Colonic mucosa (tissue), 4 donors: Measurements from ENCODE around the gene CRISPLD2. TPM values are rescaled to one million over a fixed set of nuclear protein-coding genes. Genes with fewer than 3 reads are reported as not detected.

Experiments used
- DNase-seq: peaks from one replicate; pipeline ENCODE4 v3.0.0-alpha.2; 2020
- H3K27ac ChIP-seq: fragments of 200-600 bp; one replicate; pipeline ENCODE4 v1.8.0; 2021
- H3K27me3 ChIP-seq: fragments of 200-600 bp; one replicate; pipeline ENCODE4 v1.8.0; 2021
- H3K36me3 ChIP-seq: fragments of 200-600 bp; one replicate; pipeline ENCODE4 v1.8.0; 2021
- H3K4me1 ChIP-seq: fragments of 200-600 bp; one replicate; pipeline ENCODE4 v1.8.0; 2021; ENCODE audit warnings: mild to moderate bottlenecking
- H3K4me3 ChIP-seq: fragments of 200-600 bp; one replicate; pipeline ENCODE4 v1.8.0; 2021
- H3K9ac ChIP-seq, 2 donors: one replicate each; pipeline ENCODE4 v1.7.0; 2013; ENCODE audit warnings: control low read depth in 2 of 2, low read depth in 2 of 2, low read length in 2 of 2
- H3K9me3 ChIP-seq: fragments of 200-600 bp; one replicate; pipeline ENCODE4 v1.8.0; 2021
- intact Hi-C: fragments of 100-400 bp; cut with DNase I; formaldehyde crosslinking; loops from one replicate; pipeline ENCODE4 v1.14.1; 2022
- total RNA-seq, 2 donors: library from RNA; stranded (reverse); fragmentation: NEBNext Ultra II Directional in 1 of 2; extraction: Animal tissue kit (Norgen Biotek cat#: 25700) in 1 of 2; gene quantifications; one replicate each; pipeline ENCODE4 v1.2.1, GENCODE V29; 2021
- TF ChIP-seq, protein P1 (sequence below): fragments of 200-600 bp; IDR thresholded peaks from one replicate; pipeline ENCODE4 v1.8.0; 2022; ENCODE audit warnings: antibody characterized with exemption, mild to moderate bottlenecking
- donor health status: healthy.
- donor health status: DM: no; HTN: no; CAD: no.
- donor health status: DM: no; HTN: no; CAD: no.

Gene CRISPLD2
- total RNA-seq, 2 donors from 2014 or later: 10.4 to 37.9 TPM

DNA sequence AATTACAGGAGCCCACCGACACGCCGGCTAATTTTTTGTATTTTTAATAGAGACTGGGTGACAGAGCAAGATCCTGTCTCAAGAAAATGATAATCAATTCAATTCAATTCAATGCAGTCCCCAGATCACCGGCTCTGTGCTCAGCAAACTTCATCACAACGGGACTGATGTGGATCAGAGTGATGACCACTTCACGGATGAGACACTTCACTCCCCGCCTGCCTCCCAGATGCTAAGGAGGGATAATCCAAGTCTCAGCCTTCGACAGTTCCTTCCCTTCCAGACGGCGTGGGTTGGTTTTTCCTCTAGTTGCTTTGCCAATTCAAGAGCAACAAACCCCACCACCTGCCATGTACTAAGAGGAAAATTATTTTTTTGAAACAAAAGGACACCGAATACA is 97.7 kb downstream of the CRISPLD2 start:
- H3K27me3 ChIP-seq: no peaks in the 10 kb centered on the region
- TF ChIP-seq, protein P1, sequence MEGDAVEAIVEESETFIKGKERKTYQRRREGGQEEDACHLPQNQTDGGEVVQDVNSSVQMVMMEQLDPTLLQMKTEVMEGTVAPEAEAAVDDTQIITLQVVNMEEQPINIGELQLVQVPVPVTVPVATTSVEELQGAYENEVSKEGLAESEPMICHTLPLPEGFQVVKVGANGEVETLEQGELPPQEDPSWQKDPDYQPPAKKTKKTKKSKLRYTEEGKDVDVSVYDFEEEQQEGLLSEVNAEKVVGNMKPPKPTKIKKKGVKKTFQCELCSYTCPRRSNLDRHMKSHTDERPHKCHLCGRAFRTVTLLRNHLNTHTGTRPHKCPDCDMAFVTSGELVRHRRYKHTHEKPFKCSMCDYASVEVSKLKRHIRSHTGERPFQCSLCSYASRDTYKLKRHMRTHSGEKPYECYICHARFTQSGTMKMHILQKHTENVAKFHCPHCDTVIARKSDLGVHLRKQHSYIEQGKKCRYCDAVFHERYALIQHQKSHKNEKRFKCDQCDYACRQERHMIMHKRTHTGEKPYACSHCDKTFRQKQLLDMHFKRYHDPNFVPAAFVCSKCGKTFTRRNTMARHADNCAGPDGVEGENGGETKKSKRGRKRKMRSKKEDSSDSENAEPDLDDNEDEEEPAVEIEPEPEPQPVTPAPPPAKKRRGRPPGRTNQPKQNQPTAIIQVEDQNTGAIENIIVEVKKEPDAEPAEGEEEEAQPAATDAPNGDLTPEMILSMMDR: no peak
- no peaks in the 10 kb centered on the region for H3K9me3 ChIP-seq
- intact Hi-C loops: no loop called here
- H3K4me1 ChIP-seq: peaks cover 4% of the 10 kb centered on the region
- H3K36me3 ChIP-seq: no peaks in the 10 kb centered on the region
- DNase-seq: no peak
- no peak overlapping the region for H3K4me3 ChIP-seq
- H3K9ac ChIP-seq: no peak overlapping the region
- no peak overlapping the region for H3K27ac ChIP-seq

DNA sequence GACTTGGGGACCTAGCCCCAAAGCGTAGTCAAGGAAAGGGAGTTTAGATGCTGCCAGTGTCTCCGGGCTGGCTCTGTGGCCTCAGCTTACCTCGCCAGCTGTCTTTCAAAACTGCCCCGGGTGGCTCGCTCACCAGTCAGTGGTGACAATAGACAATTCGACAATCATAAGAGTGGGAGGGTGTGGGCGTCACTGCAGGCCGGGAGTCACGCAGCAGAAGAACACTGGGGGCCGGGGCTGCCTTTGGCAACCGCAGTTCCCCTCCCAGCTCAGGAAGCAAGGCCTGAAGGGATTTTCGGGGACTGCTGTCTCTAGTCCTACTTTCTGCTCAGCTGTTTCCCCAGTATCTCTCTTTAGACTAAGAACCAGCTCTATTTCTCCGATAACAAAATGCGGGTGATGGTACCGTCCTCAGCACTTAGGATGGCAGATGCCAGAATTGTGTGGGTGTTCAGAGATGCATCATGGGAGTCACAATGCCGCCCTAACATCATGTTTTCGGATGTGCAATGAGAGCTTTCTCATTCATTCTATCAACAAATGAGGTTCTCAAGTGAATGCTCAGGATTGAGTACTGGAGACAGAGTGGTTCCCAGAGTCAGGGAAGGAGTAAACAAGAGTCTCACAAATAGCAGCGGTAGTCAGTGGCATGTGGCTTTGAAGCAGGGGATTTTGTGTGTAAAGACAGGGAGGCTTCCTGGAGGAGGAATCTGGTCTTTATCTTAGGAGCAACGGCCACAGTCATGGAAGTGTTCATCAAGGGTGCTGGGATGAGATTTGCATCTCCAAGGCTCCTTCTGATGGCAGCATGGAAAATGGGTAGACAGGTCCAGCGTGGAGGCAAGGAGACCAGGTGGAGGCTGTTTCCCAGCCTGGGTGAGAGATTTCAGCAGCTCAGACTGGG is 98.5 kb downstream of the CRISPLD2 start:
- Histone ChIP-seq H3K36me3 (no peaks in the 10 kb centered on the region), H3K4me1 (peaks cover 4% of the 10 kb centered on the region), H3K9ac (no peak overlapping the region), H3K27ac (no peak overlapping the region), H3K9me3 (no peaks in the 10 kb centered on the region), H3K27me3 (no peaks in the 10 kb centered on the region), H3K4me3 (no peak overlapping the region)
- DNase-seq: no peak
- intact Hi-C loops: no loop called here
- TF ChIP-seq, protein P1: no peak

DNA sequence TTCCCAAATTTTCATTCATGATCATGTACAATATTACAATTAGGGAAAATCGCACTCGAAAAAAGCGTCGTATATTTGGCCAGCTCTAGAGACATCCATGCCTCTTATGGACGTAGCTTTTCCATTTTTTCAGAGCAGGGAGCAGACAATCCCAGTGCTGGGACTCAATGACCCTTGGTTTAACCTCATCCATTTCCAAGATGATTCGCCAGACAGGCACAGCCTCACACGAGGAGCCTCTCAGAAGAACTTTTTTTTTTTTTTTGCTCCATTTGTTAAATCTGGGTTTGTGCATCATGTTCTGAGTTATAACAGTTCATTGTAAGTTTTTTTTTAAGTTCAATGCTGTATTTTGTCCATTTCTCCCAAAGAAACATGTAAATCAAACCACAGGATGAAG is 99.5 kb downstream of the CRISPLD2 start:
- Histone ChIP-seq H3K36me3 (no peaks in the 10 kb centered on the region), H3K4me3 (no peak overlapping the region), H3K27ac (no peak overlapping the region), H3K27me3 (no peaks in the 10 kb centered on the region), H3K4me1 (no peaks in the 10 kb centered on the region), H3K9ac (no peak overlapping the region), H3K9me3 (no peaks in the 10 kb centered on the region)
- no peak for DNase-seq
- intact Hi-C loops: no loop called here
- TF ChIP-seq, protein P1: no peak

DNA sequence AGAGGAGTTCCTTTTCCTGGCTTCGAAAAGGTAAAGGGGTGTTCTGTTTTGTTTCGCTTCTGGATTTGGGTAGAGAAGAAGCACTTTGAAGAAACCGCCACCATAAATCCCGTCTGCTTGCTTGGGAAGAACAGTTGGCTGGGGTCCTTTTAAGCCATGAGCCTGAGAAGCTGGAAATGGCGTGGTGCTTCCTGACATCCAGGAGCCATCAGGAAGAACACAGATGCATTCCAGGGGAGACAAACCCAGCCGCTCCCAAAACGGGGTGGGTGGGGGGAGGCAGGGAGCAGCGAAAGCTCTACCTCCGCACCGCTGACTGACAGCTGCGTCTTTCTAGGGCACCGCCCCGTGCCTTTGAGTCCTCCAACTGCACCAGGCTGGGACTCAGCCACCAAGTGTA is 99.9 kb downstream of the CRISPLD2 start:
- intact Hi-C loops: no loop called here
- Histone ChIP-seq H3K9ac (no peak overlapping the region), H3K27me3 (no peaks in the 10 kb centered on the region), H3K27ac (no peak overlapping the region), H3K4me3 (no peak overlapping the region), H3K9me3 (no peaks in the 10 kb centered on the region), H3K4me1 (peaks cover 2% of the 10 kb centered on the region), H3K36me3 (no peaks in the 10 kb centered on the region)
- DNase-seq: no peak
- TF ChIP-seq, protein P1: no peak

DNA sequence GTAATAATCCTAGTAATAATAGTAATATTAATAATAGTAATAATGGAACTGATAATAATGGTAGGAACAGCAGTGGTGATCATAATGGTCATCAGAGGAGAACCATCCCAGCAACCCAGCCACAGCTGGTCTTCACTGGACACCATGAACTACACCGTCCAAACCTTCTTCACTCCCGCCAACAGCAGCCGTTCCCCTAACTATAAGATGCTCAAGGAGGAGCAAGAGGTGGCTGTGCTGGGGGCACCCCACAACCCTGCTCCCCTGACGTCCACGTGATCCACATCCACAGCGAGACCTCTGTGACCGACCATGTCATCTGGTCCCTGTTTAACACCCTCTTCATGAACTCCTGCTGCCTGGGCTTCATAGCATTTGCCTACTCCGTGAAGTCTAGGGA is 100.5 kb downstream of the CRISPLD2 start:
- TF ChIP-seq, protein P1: no peak
- Histone ChIP-seq H3K27me3 (no peaks in the 10 kb centered on the region), H3K27ac (no peak overlapping the region)

More for the DNA sequence above, 100.5 kb downstream of the CRISPLD2 start:
- DNase-seq: no peak
- H3K4me3 ChIP-seq: no peak overlapping the region
- H3K36me3 ChIP-seq: no peaks in the 10 kb centered on the region
- intact Hi-C loops: no loop called here
- peaks cover 7% of the 10 kb centered on the region for H3K4me1 ChIP-seq
- H3K9me3 ChIP-seq: no peaks in the 10 kb centered on the region
- no peak overlapping the region for H3K9ac ChIP-seq
